Measurements from ENCODE around the gene SFXN4.

Gene SFXN4

DNA sequence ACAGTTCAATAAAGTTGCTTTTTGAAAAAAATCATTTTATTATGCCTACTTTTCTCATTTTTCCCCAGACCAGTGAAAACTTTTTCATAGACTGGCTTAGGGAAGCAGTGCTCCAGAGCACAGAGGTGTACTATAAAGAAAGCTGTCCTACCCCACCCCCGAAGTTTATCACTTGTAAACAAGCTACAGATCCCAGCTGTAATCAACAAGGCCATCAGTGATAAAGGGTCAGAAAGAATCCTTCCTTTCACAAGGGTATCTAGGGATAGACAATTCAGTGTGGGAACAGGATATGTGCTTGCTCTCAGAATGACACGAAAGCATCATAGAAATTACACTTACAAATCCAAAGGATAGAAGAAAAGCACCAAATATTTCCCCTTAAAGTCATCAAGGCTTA, 8.6 kb upstream of the SFXN4 start:
- TF ChIP-seq, protein P1, sequence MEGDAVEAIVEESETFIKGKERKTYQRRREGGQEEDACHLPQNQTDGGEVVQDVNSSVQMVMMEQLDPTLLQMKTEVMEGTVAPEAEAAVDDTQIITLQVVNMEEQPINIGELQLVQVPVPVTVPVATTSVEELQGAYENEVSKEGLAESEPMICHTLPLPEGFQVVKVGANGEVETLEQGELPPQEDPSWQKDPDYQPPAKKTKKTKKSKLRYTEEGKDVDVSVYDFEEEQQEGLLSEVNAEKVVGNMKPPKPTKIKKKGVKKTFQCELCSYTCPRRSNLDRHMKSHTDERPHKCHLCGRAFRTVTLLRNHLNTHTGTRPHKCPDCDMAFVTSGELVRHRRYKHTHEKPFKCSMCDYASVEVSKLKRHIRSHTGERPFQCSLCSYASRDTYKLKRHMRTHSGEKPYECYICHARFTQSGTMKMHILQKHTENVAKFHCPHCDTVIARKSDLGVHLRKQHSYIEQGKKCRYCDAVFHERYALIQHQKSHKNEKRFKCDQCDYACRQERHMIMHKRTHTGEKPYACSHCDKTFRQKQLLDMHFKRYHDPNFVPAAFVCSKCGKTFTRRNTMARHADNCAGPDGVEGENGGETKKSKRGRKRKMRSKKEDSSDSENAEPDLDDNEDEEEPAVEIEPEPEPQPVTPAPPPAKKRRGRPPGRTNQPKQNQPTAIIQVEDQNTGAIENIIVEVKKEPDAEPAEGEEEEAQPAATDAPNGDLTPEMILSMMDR (IDR thresholded peaks at IDR 0.05; ENCODE audit: borderline replicate concordance, insufficient read depth, low read depth, low read length): no peak
- H3K4me3 ChIP-seq (ENCODE audit: low read depth, low read length): no peak overlapping the region

DNA sequence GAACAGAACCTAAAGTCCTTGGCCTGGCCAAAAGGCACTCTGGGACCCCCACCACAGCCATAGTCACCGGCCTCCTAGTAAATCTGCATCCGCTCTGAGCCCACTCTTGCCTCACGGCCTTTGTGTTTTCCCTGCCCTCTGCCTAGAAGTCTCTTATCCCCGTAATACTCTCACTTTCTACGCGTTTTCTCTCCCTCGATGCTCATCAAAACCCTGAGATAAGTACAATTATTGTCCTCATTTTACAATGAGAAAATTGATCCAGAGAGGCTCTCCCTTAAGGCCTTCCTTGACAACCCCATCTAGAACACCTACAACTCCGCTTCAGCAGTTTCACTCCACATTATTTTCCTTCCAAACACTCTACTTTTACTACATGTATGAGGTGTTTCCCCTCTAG, 1.5 kb upstream of the SFXN4 start:
- no peak overlapping the region for H3K4me3 ChIP-seq (ENCODE audit: low read depth, low read length)
- TF ChIP-seq, protein P1 (IDR thresholded peaks at IDR 0.05; ENCODE audit: borderline replicate concordance, insufficient read depth, low read depth, low read length): no peak

DNA sequence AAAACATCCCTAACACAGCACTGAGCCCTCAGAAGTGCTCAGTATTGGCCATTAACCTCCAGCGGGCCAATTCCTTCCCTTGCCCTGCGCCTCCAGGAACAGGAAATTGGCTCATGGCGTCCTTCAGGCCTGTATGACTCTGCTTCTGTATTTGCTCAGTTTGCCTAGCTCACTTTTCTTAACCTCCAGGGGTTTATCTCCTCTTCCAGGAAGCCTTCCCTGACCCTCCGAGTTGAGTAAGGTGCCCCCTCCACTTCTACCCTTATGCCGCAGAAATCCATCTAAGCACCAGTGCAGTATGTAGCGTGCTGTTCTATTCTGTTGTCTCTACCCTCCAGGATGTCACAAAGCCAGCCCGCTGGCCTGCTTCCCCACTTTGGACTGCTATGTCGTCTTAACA, 1.1 kb upstream of the SFXN4 start:
- H3K4me3 ChIP-seq (ENCODE audit: low read depth, low read length): no peak overlapping the region
- TF ChIP-seq, protein P1 (IDR thresholded peaks at IDR 0.05; ENCODE audit: borderline replicate concordance, insufficient read depth, low read depth, low read length): no peak

DNA sequence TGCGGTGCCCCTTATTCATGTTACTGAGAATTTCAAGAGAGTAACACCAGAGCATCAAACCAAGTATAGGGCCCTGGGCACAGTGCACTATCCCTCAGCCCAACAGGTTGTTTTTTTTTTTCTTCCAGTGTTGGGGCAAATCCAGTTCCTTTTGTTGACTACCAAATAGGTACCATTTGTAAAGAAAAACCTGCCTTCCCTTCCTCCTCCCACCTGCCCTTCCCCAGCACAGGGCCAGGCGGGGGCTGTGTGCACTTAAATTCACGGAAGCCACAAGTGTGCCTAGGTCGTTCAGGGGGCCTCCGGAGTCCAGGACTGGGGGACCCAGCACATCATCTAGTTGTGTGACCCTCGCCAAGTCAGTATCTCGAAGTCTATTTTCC, 595 bp upstream of the SFXN4 start:
- H3K4me3 ChIP-seq (ENCODE audit: low read depth, low read length): peak overlapping the region; percentile 85
- TF ChIP-seq, protein P1 (IDR thresholded peaks at IDR 0.05; ENCODE audit: borderline replicate concordance, insufficient read depth, low read depth, low read length): no peak

DNA sequence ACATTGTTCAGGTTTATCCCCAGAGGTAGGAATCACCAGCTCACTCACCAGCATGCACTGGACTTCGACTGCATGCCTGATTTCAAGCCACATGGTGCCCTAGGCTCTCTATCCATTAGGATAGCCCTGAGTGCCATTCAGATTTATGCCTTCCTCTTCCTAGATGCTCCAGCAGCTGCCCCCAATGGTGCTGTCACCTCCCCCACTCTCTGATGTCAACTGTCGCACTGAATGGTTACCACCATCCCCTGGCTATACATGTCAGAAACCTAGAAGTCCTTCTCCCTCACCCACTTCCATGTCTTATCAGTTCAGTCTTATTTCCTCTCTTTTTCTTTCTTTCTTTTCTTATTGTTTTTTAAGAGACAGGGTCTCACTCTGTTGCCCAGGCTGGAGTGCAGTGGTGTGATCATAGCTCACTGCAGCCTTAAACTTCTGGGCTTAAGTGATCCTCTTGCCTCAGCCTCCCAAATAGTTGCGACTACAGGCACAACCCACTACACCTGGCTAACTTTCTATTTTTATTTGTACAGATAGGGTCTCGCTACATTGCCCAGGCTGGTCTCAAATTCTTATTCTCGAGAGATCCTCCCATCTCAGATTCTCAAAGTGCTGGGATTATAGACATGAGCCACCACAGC, 2.9 kb downstream of the SFXN4 start:
- TF ChIP-seq, protein P1 (IDR thresholded peaks at IDR 0.05; ENCODE audit: borderline replicate concordance, insufficient read depth, low read depth, low read length): no peak
- no peak overlapping the region for H3K4me3 ChIP-seq (ENCODE audit: low read depth, low read length)

DNA sequence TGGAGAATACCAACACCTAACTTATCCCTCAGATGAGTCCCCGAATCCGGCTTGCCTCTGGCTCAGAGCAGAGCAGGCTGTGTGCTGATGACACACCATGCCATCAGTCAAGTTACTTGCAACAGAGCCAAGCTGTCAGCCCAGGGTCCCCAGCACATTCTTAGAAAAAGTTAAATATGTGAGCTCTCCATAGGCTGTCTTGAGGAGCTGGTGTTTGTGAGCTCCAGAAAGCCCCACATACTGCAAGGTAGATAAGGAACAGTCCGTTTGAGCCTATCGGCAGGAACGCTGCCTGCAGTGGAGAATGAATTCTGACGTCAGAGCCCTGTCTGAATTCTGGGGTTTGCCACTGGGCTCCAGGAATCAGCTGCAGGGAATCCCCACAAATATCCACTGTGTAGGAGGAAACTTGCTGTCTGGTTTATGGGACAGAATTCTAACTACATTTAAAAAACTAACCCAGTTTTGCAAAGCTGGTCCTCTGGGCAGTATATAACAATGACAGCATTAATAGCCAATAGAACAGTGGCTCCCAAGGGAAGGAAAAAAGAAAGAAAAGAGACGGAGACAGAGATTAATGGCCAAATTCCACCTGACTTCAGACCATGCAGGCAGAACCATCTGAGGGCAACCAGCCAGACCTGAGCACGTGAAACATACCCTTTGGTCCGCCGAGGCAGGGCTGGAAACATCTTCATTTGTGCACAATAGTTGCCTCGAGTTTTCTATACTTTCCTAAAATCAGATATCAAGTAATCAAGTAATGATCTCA, 3.6 kb downstream of the SFXN4 start:
- no peak overlapping the region for H3K4me3 ChIP-seq (ENCODE audit: low read depth, low read length)
- TF ChIP-seq, protein P1 (IDR thresholded peaks at IDR 0.05; ENCODE audit: borderline replicate concordance, insufficient read depth, low read depth, low read length): no peak

DNA sequence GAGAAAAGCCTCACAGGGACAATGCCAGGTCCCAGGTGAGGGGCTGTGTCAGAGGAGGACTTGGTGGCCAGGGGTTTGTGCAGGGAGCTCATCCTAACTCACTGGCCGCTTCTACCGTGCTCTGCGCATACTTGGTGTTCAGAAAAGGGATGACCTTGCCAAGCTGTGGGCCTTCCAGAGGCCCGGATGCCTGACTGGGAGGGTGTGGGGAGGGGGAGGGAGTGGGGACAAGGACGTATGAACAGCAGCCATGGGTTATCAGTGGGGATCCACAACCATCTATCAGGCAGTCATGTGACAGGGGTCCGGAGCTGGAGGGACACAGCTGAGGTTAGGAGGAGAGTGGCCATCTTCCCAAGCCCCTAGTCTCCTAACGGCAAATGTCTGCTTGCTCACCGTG, 6.2 kb downstream of the SFXN4 start:
- no peak overlapping the region for H3K4me3 ChIP-seq (ENCODE audit: low read depth, low read length)
- TF ChIP-seq, protein P1 (IDR thresholded peaks at IDR 0.05; ENCODE audit: borderline replicate concordance, insufficient read depth, low read depth, low read length): no peak
